HG02678 (cell line): ENCODE data around the gene CALY.

Experiments
- ATAC-seq: cut with Tn5 transposase; IDR thresholded peaks from one replicate; pipeline ENCODE4 v1.9.1; 2021; ENCODE audit warnings: mild to moderate bottlenecking, moderate library complexity; ENCODE audit not compliant: unreplicated experiment

Gene CALY

DNA sequence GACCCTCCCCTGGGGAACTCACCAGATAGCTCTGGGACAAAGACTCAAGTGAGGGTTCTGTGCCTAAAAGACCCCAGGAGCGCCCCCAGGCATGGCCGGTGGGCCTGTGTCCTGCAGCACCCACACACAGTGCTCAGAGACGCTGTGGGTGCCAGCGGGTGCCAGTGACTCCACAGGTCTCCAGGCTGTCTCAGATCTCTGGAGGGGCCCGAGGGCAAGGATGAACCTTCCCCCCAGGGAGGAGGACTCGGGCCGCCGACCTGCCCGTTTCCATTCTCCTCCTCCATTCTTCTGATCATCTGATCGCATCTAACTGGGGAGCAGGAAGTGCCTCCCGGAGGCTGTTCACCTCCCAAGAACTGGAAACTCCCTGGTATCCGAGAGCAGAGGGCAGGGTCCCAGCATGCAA, 61.0 kb downstream of the CALY start:
- ATAC-seq, result peak; percentile 35

DNA sequence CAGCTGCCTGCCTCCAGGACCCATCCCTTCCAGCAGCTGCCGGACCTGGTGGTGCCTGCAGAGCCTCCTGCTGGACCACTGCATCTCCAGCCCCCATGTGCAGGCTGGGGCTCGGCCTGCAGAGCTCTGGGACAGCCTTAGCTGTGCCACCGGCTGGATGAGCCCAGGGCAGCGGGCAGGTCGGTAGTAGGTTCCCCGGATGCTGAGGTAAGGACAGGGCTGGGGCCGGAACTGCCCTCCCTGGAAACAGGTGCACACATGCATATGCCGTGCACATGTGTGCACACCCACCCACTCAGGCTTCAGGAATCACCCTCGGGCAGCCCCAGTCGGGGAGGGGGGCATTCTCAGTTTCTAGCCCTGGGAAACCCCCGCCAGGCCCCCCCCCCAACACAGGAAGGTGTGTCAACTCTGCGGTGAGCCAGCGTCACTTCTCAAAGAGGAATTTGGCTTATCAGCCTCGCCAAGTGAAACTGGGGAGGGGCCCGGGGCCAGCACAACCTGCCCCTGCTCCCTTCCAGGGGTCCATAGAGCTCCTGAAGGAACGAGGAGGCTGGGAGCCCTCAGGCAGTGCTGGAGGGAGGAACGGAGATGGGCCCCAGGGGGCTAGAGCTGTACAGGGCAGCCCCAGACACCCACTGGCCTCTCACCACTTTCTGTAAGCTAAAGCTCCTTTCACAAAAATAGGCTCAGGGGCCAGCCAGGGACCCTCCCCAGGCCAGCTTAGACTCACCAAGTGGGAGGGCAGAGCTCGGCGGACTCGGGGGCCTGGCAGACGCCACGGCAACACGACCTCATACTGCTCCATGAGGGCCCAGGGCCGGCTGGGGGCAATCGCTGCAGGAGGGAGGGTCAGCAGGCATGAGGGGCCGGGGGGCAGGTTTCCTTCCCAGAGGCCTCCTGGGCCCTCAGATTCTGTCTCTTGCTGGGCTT, 61.7 kb downstream of the CALY start:
- peak; percentile 51 for ATAC-seq
